RPMI8226 (cell line): ENCODE results near the gene FMN1.
A peak's percentile ranks its signal among the peaks of the same experiment; 100 is the strongest.

ENCODE experiments used
- DNase-seq: peaks from one replicate; pipeline ENCODE4 v3.0.0-alpha.2; 2015

The FMN1 gene

GRCh38 chr15:32739522-32740063 lies 454.9 kb downstream of the FMN1 start:
- DNase-seq, result no peak

- no peak for DNase-seq
Measured at GRCh38 chr15:32738666-32739065, 455.8 kb downstream of the FMN1 start.

- no peak for DNase-seq
Measured at GRCh38 chr15:32737304-32737703, 457.2 kb downstream of the FMN1 start.

GRCh38 chr15:32736701-32737061 lies 457.8 kb downstream of the FMN1 start:
- no peak for DNase-seq

- DNase-seq, result no peak
Measured at GRCh38 chr15:32735989-32736700, 458.4 kb downstream of the FMN1 start.

GRCh38 chr15:32733281-32733680 lies 461.2 kb downstream of the FMN1 start:
- DNase-seq, result no peak

- DNase-seq, result no peak
Measured at GRCh38 chr15:32732574-32733157, 461.8 kb downstream of the FMN1 start.

- no peak for DNase-seq
Measured at GRCh38 chr15:32730677-32731654, 463.5 kb downstream of the FMN1 start.

- DNase-seq, result no peak
Measured at GRCh38 chr15:32729700-32730395, 464.7 kb downstream of the FMN1 start.

- no peak for DNase-seq
Measured at GRCh38 chr15:32723171-32723948, 471.2 kb downstream of the FMN1 start.

GRCh38 chr15:32722136-32722535 lies 472.4 kb downstream of the FMN1 start:
- DNase-seq, result no peak

- DNase-seq, result no peak
Measured at GRCh38 chr15:32721596-32721995, 472.9 kb downstream of the FMN1 start.

GRCh38 chr15:32718821-32719716 lies 475.4 kb downstream of the FMN1 start:
- DNase-seq, result no peak

- DNase-seq, result no peak
Measured at GRCh38 chr15:32718227-32718820, 476.2 kb downstream of the FMN1 start.

GRCh38 chr15:32717426-32718226 lies 476.9 kb downstream of the FMN1 start, which contains the start of gene GREM1:
Gene GREM1 (plus strand): TSS chr15:32718004. CDS start chr15:32730691, 12,687 bp downstream.
- DNase-seq, result no peak

GRCh38 chr15:32716915-32717425 lies 477.5 kb downstream of the FMN1 start:
- peak; percentile 42 for DNase-seq

GRCh38 chr15:32716216-32716914 lies 478.1 kb downstream of the FMN1 start:
- no peak for DNase-seq
